ENCODE measurements around the gene TTC28.
"Not testable (repeated sequence)": the region's sequence is repeated elsewhere in the genome, so short reads cannot be mapped to it uniquely, and the experiment has no call there.

TTC28 gene

GRCh38 chr22:28600546-28601143 lies 79.0 kb downstream of the TTC28 start:
- DNase-seq, result peak; percentile 51

GRCh38 chr22:28599693-28600092 lies 79.9 kb downstream of the TTC28 start:
- DNase-seq, result no peak

- no peak for DNase-seq
Measured at GRCh38 chr22:28597665-28598064, 82.0 kb downstream of the TTC28 start.

GRCh38 chr22:28594797-28595462 lies 84.7 kb downstream of the TTC28 start:
- peak; percentile 48 for DNase-seq

GRCh38 chr22:28594076-28594796 lies 85.4 kb downstream of the TTC28 start:
- DNase-seq, result no peak

- DNase-seq, result no peak
Measured at GRCh38 chr22:28593299-28593698, 86.3 kb downstream of the TTC28 start.

- no peak for DNase-seq
Measured at GRCh38 chr22:28589102-28589750, 90.4 kb downstream of the TTC28 start.

- DNase-seq, result no peak
Measured at GRCh38 chr22:28585324-28585723, 94.3 kb downstream of the TTC28 start.

- no peak for DNase-seq
Measured at GRCh38 chr22:28582806-28583205, 96.8 kb downstream of the TTC28 start.

GRCh38 chr22:28581016-28581415 lies 98.6 kb downstream of the TTC28 start:
- no peak for DNase-seq

GRCh38 chr22:28576162-28576561 lies 103.5 kb downstream of the TTC28 start:
- DNase-seq, result no peak

GRCh38 chr22:28574159-28574788 lies 105.4 kb downstream of the TTC28 start:
- DNase-seq, result no peak

GRCh38 chr22:28570696-28571373 lies 108.8 kb downstream of the TTC28 start:
- no peak for DNase-seq

- not testable (repeated sequence) for DNase-seq
Measured at GRCh38 chr22:28568974-28569373, 110.7 kb downstream of the TTC28 start.

- no peak for DNase-seq
Measured at GRCh38 chr22:28568099-28568498, 111.5 kb downstream of the TTC28 start.

- DNase-seq, result not testable (repeated sequence)
Measured at GRCh38 chr22:28566920-28567499, 112.6 kb downstream of the TTC28 start.

GRCh38 chr22:28563636-28564035 lies 116.0 kb downstream of the TTC28 start:
- no peak for DNase-seq

GRCh38 chr22:28562324-28562723 lies 117.3 kb downstream of the TTC28 start:
- DNase-seq, result no peak

GRCh38 chr22:28560743-28561101 lies 118.9 kb downstream of the TTC28 start:
- not testable (repeated sequence) for DNase-seq

- no peak for DNase-seq
Measured at GRCh38 chr22:28560046-28560742, 119.4 kb downstream of the TTC28 start.

GRCh38 chr22:28557184-28557583 lies 122.5 kb downstream of the TTC28 start:
- no peak for DNase-seq

Data from DMS79 treated with DMSO at 0.1 percent for 48 hours (cell line).